SIG-M5 (cell line): Measurements from ENCODE around the gene RABGAP1L.
"Not testable (repeated sequence)": the region's sequence is repeated elsewhere in the genome, so short reads cannot be mapped to it uniquely, and the experiment has no call there.

Source experiments
- DNase-seq: peaks from one replicate; lab custom pipeline; 2025; lab: John Stamatoyannopoulos, UW

RABGAP1L gene

DNA sequence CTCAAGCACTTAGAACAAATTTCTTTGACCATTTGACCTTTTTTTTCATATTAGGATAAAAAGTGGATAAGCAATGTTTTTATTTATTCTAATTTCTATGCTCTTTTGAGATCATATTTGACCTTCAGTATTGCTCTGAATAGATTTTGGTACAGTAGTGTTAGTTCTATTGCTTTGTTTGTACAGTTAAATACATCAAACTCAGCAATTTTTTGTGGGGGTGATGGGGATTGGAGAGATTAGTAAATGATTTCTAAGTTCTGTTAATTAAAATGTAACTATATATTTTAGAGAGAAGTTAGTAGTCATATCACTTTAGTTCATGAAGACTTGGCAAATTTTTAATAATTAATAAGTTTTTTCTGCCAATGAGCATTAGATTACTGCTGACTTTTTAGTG, 286.0 kb downstream of the RABGAP1L start:
- DNase-seq: no peak

DNA sequence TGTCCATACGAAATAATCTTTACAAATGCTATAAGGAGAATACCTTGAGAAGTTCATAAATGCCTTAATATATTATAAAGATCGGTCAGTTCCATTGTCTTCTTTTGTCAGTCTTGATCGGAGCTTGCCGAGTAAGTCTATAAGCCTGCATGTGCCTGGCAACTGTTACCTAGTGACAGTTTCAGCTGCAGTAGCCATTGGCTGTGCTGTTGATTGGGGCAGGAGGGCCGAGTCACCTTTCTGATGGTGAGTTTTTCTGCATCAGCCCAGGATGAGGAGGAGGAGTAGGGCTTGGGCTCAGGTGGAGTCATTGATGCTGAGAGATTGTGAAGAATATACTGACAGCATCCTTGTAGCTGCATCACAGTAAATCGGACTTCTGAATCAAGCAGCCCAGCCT, 286.5 kb downstream of the RABGAP1L start:
- no peak for DNase-seq

DNA sequence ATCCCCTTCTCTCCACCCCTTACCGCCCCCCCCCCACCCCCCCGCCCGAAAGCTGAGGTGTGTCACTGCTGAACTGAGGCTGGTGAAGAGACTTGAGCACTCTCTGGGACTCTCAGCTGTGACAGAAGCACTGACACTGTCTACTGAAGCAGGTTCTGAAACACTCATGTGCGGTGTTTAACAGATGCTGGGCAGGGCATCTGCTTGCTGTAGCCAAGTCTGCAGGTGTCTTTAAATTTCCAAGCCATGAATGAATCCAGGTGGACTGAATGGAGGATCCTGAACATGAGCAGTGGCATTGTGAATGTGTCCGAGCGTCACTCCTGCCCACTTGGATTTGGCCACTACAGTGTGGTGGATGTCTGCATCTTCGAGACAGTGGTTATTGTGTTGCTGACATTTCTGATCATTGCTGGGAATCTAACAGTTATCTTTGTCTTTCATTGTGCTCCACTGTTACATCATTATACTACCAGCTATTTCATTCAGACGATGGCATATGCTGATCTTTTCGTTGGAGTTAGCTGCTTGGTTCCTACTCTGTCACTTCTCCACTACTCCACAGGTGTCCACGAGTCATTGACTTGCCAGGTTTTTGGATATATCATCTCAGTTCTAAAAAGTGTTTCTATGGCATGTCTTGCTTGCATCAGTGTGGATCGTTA, 288.7 kb downstream of the RABGAP1L start, which contains the start of gene GPR52:
GPR52 (plus strand) TSS at position 99 of the 665 bp plus-strand sequence; CDS start at position 247, 148 bp downstream.
- DNase-seq: no peak

DNA sequence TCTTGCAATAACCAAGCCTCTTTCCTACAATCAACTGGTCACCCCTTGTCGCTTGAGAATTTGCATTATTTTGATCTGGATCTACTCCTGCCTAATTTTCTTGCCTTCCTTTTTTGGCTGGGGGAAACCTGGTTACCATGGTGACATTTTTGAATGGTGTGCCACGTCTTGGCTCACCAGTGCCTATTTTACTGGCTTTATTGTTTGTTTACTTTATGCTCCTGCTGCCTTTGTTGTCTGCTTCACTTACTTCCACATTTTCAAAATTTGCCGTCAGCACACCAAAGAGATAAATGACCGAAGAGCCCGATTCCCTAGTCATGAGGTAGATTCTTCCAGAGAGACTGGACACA, 289.2 kb downstream of the RABGAP1L start:
- DNase-seq: no peak

DNA sequence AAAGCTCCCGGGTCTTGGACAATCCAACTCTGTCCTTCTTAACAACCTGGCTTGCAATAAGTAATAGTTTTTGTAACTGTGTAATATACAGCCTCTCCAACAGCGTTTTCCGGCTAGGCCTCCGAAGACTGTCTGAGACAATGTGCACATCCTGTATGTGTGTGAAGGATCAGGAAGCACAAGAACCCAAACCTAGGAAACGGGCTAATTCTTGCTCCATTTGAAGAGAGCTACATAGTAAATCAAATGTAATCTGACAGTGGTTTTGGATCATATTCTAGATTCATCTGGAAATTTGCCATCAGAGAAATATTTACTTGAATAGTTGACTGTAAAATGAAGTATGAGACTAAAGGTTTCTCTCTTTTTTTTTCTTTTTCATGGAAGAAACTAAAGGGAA, 289.7 kb downstream of the RABGAP1L start:
- DNase-seq: no peak

DNA sequence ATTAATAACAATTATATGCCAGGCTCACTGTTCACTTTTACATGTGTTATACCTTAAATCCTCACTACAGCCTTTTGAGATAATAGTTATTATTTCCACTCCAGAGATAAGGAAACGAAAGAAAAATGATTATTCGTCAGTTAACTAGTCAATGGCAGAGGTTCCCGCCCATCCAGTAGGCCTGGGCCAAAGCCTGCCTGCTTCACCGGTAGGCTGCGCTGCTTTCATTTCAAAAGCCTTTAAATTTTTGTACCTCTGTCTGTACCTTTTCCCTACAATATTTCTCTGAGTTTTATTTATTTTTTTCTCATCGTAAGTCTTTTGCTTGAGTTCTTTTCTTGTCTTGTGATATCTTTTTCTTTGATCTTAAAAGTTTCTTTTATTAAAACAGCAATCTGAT, 292.1 kb downstream of the RABGAP1L start:
- DNase-seq: no peak

DNA sequence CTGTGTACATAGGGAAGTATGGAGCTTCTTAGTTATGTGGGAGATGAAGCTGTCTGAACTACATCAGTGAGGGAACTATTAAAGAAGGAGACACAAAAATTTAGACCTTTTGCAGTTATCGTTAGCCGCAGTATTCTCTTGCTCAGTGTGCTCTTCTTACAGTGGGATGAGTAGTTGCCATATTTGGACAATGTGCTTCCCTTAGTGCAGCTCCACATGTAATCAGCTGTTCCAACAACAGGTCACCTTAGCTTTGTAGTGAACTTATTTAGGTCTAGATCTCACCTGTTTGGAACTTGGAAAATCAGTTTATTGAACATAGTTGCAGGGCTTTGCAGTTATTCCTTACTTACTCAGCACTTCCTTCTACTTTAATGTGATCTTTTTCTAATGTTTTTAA, 306.5 kb downstream of the RABGAP1L start:
- no peak for DNase-seq

DNA sequence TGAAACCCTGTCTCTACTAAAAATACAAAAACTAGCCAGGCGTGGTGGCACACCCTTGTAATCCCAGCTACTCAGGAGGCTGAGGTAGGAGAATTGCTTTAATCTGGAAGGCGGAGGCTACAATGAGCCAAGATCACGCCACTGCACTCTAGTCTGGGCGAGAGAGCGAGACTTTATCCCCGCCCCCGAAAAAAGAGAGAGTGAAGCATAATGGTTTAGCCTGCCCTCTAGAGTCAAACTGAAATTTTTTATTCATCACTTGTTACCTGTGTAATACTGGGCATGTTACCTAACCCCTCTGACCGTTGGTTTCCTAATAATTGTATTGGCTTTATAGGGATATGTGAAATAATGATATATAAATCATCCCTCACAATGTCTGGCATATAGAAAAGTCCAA, 307.3 kb downstream of the RABGAP1L start:
- no peak for DNase-seq

DNA sequence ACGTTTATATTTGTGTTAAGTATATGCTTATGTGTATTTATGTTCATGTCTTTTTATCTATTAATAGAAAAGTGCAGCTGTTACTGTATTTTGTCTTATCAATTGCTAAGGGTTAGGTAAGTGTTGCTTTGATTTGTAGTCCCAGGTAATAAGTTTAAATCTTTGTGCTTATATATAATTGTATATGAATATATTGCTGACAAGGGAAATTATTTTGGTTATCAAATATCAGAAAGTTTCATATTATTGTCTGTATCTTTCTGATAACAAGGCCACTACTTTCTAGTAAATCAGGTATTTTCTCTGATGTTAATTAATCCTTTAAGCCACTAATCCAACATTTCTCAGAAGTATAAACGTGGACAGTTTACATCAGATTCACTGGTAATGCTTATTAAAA, 309.7 kb downstream of the RABGAP1L start:
- no peak for DNase-seq

DNA sequence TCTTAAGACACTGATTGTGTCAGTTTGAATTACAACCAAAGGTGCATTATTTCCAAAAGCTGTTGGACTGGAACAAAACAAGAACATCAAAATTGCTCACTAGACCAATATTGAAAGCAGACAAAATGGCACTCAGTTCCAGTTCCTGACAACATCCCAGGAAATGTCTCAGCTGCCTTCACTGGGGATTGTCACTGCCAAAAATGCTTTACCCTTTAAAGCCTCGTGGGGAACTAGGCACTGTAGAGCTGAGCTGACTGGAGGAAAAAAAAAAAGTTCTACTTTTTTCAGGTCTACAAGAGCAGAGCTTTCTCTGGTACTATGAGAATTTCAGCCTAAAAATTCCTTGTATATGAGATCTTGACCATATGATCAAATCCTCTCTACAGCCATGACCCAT, 310.4 kb downstream of the RABGAP1L start:
- DNase-seq: no peak

DNA sequence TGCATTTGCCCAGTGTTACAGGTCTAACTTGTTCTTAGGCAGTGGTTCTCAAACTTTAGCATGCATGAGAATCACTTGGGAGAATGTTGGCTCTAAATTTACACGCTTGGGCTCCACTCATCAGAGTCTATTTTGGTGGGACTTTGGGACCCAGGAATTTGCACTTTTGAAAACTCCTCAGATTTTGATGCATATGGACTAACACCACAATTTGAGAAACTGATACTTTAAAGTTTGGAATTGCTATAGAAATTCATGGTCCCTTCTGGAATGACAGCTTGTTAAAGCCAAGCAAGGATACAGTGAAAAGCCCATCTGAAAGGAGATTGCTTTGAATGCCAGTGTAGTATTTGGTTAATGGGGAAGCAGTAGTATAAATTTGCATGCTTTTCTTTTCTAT, 320.0 kb downstream of the RABGAP1L start:
- DNase-seq: no peak

DNA sequence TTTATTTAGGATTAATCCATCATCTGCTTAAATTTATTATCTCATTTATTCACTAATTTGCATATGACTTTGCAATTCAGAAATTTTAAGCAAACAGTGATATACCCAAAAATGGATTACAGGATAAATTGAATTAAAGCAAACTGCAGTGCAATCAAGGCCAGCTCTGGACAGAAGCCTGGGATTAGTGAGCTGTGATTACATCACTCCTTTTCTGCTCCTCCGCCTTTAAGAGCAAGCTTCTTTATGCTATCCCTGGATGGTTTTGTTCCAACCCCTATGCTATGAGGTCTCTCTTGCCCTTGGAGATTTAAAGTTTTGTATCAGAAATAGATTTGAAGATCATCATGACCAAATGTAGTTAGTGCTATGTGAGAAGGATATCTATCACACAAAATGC, 321.0 kb downstream of the RABGAP1L start:
- DNase-seq: no peak

DNA sequence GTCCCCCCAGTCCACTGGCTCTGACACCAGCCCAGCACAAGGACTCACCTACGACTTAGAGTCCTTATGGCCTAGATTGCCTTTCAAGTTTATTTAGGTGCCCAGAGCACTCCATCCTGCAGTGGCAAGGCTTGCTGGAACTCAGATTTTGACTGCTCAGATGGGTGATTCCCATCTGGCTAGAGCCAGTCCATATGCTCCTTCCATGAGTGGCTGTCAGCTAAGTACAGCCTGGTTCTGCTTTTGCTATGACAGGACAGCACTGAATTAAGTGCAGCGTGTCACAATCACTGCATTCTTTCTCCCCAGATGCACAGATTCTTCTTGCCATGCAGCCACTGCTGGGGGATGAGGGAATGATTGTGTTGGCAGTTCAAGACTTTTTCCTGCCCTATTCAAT, 332.3 kb downstream of the RABGAP1L start:
- no peak for DNase-seq

DNA sequence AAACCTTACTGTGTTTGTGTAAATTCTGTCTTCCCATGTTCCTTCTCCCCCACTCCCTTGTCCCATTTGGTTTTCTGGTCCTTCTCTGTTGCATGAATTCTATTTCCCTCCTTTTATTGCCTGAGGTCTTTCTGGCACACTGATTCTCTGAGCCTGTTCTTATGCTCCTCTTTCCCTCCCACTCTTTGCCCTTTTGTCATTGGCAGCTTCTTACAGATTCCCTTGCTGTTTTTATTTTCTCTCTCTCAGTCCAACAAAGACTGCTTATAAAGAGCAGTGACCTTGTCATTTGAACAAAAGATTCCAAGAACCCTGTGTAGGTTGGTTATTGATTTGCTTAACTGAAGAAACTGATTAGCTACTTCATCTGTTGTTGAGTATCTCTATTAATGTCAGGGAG, 338.2 kb downstream of the RABGAP1L start:
- no peak for DNase-seq

DNA sequence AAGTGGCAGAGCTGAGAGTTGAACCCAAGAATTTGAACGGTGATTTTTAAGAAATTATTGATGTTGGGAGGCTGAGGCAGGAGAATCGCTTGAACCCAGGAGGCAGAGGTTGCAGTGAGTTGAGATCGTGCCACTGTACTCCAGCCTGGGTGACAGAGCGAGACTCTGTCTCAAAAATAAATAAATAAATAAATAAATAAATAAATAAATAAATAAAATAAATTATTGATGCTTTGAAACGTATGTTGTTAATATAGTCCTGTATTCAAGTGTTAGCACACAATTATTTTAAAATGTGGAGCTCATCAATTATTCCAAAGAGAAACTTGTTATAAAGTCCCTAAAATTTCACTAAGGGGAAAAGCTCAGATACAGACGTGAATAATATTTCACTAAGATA, 357.4 kb downstream of the RABGAP1L start:
- DNase-seq: not testable (repeated sequence)

DNA sequence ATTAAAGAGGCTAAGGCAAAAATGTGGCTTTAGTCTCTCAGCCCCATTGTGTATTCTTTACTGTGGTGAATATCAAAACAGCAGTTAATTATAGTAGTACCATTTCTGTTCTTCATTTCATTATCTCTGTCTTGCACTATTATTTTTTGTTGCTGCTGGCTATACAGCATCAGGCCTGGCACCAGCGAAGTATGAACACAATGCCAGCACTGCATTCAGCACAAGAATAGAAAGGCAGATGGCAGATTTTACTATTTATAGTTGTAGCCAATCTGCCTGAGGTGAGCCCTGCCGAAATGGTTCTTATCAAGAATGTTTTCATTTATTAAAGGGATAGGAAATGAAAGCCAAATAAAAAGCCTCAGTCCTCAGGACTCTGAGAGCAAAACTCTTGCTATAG, 360.5 kb downstream of the RABGAP1L start:
- DNase-seq: no peak

DNA sequence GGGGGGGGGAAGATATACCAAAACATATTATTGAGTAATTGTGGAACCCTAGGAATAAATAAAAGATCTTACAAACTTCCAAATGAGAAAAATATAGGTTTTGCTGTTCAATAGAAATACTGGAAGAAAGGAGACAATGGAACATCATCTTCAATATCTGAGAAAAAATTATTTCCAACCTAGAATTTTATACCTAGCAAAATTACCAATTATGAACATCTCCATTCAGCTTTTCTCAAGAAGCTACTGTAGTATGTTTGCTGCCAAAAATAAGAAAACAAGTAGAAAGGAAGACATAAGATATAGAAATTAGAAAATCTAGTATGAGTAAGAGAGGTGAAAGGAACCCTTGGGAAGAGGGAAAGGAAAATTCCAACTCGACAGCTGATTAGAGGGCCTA, 372.4 kb downstream of the RABGAP1L start:
- no peak for DNase-seq

DNA sequence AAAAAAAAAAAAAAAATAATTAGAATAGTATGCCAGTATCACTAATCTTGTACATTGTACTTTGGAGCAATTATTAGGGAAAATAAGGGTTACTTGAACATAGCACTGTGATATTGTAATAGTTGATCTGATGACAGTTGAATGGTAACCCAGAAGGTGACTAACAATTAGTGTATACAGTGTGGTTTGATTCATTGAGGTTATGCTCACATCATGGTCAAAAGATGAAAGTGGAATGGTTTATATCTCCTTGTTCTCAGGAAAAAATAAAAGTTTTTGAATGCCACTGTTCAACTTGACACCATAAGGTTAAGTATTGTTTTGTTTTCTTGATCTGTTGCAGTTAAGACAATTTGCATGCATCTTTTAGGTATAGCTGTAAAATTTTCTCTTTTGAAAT, 375.5 kb downstream of the RABGAP1L start:
- DNase-seq: no peak

DNA sequence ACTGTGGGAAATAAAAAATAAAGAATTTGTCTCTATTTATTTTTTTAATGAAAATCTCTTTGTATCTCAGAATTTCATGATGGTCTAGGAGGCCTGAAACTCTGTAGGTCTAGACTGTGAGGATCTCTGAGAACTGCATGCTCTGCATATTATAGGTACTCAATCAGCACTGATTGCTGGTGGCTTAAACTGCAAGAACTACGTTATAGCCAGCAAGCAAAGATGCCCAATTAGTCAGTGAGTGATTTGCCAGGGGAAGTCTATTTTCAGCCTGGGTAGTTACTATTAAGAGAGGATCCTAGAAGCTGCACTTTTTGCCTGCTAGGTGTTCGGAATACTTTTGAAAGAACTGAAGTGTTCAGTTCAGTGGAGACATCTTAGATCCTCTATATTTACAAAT, 375.9 kb downstream of the RABGAP1L start:
- DNase-seq: no peak

DNA sequence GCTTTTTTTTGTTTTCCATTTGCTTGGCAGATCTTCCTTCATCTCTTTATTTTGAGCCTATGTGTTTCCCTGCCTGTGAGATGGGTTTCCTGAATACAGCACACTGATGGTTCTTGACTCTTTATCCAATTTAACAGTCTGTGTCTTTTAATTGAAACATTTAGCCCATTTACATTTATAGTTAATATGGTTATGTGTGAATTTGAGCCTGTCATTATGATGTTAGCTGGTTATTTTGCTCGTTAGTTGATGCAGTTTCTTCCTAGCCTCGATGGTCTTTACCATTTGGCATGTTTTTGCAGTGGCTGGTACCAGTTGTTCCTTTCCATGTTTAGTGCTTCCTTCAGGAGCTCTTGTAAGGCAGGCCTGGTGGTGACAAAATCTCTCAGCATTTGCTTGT, 384.1 kb downstream of the RABGAP1L start:
- not testable (repeated sequence) for DNase-seq

DNA sequence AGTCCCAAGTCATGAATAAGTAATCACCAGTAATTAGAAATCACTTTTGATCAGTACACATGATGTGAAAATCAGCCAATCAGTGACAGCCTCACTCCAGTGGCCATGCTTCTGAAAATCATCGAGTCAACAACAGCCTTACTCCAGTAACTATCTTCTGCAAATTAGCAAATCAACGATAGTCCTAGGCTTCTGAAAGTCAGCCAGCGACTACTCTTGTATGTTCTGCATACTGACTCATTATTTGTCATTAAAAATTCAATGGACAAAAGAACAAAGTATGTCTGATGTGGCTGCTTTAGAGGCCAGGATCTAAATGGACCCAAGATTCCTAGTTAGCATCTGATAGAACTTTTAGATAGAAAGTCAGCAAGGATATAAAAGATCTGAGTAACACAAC, 391.0 kb downstream of the RABGAP1L start:
- DNase-seq: no peak

DNA sequence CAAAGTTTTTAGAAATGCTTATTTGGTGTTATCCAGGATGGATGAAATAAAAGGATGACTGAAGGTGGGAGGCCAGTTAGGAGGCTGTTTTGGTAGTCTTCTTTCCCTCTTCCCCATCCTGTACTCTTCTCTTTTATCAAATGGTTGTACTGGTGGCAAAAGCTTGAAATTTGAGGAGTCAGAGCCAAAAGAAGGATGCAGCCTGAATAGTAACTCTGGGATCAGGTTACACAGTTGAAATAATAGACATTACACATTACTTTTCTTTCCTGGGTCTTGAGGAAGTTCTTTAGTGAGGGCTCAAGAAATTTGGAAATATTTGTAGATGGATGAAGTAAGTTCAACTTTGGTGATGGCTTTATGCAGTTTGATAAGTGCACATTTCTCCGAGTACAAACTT, 397.1 kb downstream of the RABGAP1L start:
- DNase-seq: no peak

DNA sequence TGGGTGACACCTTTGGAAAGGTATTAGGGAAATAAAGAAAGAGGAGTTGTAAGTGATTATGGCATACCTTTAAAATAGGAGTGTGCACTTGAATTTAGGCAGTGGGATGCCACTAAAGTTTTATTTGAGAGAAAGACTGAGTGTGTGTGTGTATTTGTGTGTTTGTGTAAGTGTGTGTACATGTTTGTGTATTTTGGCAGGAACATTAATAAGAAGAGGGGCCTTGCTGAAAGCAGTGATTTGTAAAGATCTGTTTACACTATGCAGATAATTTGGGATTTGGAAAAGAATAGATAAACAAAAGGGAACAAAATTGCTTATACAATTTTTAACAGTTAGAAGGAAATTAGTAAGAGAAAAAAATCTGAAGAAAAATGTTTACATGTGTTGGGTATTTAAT, 409.2 kb downstream of the RABGAP1L start:
- DNase-seq: no peak

DNA sequence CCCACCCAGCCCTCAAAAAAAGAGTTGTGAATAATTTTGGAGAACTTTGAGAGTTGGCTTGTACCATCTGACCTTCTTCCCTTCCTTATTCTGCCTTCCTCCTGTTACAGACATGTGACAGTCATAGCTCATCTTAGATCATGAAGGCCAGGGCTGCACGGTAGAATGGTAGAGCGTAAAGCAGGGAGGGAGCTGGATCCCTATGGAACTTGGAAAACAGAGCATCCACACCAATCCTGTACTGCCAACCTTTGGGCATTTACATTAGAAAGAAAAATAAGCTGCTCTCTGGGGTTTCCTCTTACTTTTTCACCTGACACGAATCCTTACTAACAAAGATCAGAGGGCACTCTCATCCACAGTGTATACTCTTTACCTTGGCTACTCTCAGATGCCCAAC, 409.9 kb downstream of the RABGAP1L start:
- no peak for DNase-seq

DNA sequence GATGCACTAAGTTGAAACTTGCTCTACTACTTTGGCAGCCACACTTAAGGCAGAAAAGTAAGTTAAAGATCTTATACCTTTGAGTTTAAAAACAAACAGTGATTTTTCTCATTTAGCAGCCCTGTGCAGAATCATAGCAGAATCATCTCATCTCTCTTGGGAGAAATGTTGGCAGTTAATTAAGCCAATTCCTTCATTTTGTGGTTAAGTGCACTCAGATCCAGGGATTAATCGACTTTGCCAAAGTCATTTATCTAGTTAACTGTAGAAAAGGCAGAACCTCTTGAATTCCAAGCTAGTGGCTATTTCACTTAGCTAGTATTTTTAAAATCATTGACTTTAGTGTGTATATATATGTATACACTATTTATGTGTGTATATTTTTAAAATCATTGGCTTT, 413.5 kb downstream of the RABGAP1L start:
- DNase-seq: no peak
